NCI-H2196 treated with DMSO at 0.1 percent for 48 hours (cell line): ENCODE results near the gene AQP10.
A peak's percentile ranks its signal among the peaks of the same experiment; 100 is the strongest.
"Not testable (repeated sequence)": the region's sequence is repeated elsewhere in the genome, so short reads cannot be mapped to it uniquely, and the experiment has no call there.

Experiments
- DNase-seq: peaks from one replicate; lab custom pipeline; 2025; ENCODE audit not compliant: unreplicated experiment; lab: John Stamatoyannopoulos, UW

AQP10 gene

GRCh38 chr1:154323493-154323892, 2.6 kb downstream of the AQP10 start:
- no peak for DNase-seq

- no peak for DNase-seq
Observed at GRCh38 chr1:154324241-154324640, 3.3 kb downstream of the AQP10 start.

- peak; percentile 78 for DNase-seq
Observed at GRCh38 chr1:154324669-154325582, 4.0 kb downstream of the AQP10 start, which contains the start of gene ATP8B2. TSS of gene ATP8B2 (plus strand) at chr1:154325525. CDS start at chr1:154328142, 2,617 bp downstream.

- DNase-seq, result no peak
Observed at GRCh38 chr1:154325583-154326545, 5.0 kb downstream of the AQP10 start.

- DNase-seq, result no peak
Observed at GRCh38 chr1:154326546-154327465, 5.9 kb downstream of the AQP10 start.

- no peak for DNase-seq
Observed at GRCh38 chr1:154327466-154328317, 6.8 kb downstream of the AQP10 start.

GRCh38 chr1:154328318-154329151, 7.6 kb downstream of the AQP10 start:
- DNase-seq, result peak; percentile 54

- DNase-seq, result no peak
Observed at GRCh38 chr1:154329152-154329521, 8.2 kb downstream of the AQP10 start.

GRCh38 chr1:154329551-154330131, 8.7 kb downstream of the AQP10 start:
- no peak for DNase-seq

- no peak for DNase-seq
Observed at GRCh38 chr1:154330669-154331068, 9.8 kb downstream of the AQP10 start.

- no peak for DNase-seq
Observed at GRCh38 chr1:154334079-154335024, 13.5 kb downstream of the AQP10 start.

- DNase-seq, result no peak
Observed at GRCh38 chr1:154335025-154335714, 14.3 kb downstream of the AQP10 start.

- DNase-seq, result no peak
Observed at GRCh38 chr1:154337253-154337894, 16.5 kb downstream of the AQP10 start.

- DNase-seq, result no peak
Observed at GRCh38 chr1:154338875-154339274, 18.0 kb downstream of the AQP10 start.

GRCh38 chr1:154341366-154341765, 20.5 kb downstream of the AQP10 start:
- not testable (repeated sequence) for DNase-seq

GRCh38 chr1:154342132-154342531, 21.2 kb downstream of the AQP10 start:
- no peak for DNase-seq
